Measurements from ENCODE around the gene CTRB1.

Gene CTRB1

DNA sequence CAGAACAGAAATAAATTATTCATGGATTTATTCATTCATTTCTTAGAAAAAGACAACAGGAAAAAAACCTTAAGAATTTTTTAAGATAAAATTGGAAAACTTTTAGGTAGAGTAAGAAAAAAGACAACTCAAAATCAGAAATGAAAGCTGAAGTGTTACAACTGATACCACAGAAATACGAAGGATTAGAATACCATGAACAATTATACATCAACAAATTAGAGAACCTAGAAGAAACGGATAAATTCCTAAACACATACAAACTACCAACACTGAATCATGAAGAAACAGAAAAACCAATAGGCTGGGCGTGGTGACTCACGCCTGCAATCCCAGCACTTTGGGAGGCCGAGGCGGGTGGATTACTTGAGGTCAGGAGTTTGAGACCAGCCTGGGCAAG lies 39.6 kb upstream of the CTRB1 start:
- H3K4me3 ChIP-seq = no peak overlapping the region
- no peaks in the 10 kb centered on the region for H3K27me3 ChIP-seq
- peaks cover 2 to 27% (median 24%) of the 10 kb centered on the region in 3 donors for H3K9me3 ChIP-seq
- no peak overlapping the region for H3K27ac ChIP-seq
- H3K4me1 ChIP-seq = no peaks in the 10 kb centered on the region
- H3K36me3 ChIP-seq = no peaks in the 10 kb centered on the region
- TF ChIP-seq, protein P1, sequence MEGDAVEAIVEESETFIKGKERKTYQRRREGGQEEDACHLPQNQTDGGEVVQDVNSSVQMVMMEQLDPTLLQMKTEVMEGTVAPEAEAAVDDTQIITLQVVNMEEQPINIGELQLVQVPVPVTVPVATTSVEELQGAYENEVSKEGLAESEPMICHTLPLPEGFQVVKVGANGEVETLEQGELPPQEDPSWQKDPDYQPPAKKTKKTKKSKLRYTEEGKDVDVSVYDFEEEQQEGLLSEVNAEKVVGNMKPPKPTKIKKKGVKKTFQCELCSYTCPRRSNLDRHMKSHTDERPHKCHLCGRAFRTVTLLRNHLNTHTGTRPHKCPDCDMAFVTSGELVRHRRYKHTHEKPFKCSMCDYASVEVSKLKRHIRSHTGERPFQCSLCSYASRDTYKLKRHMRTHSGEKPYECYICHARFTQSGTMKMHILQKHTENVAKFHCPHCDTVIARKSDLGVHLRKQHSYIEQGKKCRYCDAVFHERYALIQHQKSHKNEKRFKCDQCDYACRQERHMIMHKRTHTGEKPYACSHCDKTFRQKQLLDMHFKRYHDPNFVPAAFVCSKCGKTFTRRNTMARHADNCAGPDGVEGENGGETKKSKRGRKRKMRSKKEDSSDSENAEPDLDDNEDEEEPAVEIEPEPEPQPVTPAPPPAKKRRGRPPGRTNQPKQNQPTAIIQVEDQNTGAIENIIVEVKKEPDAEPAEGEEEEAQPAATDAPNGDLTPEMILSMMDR (IDR thresholded peaks at IDR 0.05) = no peak
- intact Hi-C loops (cut with DNase I; ENCODE audit: low total_unique reads) = no loop called here
- no peak for DNase-seq

DNA sequence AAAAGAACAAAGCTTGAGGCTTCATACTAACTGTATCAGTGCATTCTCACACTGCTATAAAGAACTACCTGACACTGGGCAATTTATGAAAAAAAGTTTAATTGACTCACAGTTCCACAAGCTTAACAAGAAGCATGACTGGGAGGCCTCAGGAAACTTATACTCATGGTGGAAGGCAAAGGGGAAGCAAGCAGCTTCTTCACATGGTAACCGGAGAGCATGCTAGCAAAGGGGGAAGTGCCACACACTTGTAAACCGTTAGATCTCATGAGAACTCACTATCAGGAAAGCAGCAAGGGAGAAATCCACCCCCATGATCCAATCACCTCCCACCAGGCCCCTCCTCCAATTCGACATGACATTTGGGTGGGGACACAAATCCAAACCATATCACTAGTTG lies 37.2 kb upstream of the CTRB1 start:
- H3K4me3 ChIP-seq = no peak overlapping the region
- intact Hi-C loops (cut with DNase I; ENCODE audit: low total_unique reads) = no loop called here
- H3K9me3 ChIP-seq = peaks cover under 1 to 10% (median 7%) of the 10 kb centered on the region in 3 donors
- no peak overlapping the region for H3K27ac ChIP-seq
- H3K36me3 ChIP-seq = no peaks in the 10 kb centered on the region
- no peaks in the 10 kb centered on the region for H3K27me3 ChIP-seq
- no peak for DNase-seq
- no peaks in the 10 kb centered on the region for H3K4me1 ChIP-seq
- TF ChIP-seq, protein P1 (IDR thresholded peaks at IDR 0.05) = no peak

- H3K36me3 ChIP-seq = no peaks in the 10 kb centered on the region
- DNase-seq = no peak
- no peak overlapping the region for H3K27ac ChIP-seq
- no peak overlapping the region for H3K4me3 ChIP-seq
- intact Hi-C loops (cut with DNase I; ENCODE audit: low total_unique reads) = no loop called here
- TF ChIP-seq, protein P1 (IDR thresholded peaks at IDR 0.05) = no peak
- H3K4me1 ChIP-seq = no peaks in the 10 kb centered on the region
- no peaks in the 10 kb centered on the region for H3K27me3 ChIP-seq
- no peaks in the 10 kb centered on the region for H3K9me3 ChIP-seq
Measured at GRCh38 chr16:75188832-75189477, 29.8 kb upstream of the CTRB1 start.

DNA sequence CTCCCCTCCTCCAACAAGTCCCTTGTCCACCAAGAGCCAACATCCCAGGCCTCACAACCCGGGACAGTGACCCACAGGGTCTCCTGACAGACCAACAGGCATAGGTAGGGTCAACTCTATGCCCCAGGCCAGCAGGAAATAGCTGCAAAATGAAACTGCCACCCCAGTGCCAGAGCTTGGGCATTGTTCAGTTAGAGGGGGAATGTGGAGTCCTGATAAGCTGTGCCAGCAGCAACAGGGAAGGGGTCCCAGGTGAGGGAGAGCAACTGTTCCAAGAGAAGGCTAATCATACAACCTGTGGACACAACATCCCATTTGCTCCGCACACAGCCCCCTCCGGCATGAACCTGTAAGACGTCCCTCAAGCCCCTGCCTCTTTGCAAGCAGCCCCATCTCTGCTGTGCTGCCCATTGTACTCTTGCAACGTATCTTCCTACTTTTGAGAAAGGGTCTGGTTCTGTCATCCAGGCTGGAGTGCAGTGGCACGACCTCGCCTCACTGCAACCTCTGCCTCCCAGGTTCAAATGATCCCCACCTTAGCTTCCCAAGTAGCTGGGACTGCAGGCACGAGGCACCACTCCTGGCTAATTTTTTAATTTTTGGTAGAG lies 29.0 kb upstream of the CTRB1 start:
- no peak overlapping the region for H3K27ac ChIP-seq
- H3K9me3 ChIP-seq = no peaks in the 10 kb centered on the region
- H3K36me3 ChIP-seq = no peaks in the 10 kb centered on the region
- no peak overlapping the region for H3K4me3 ChIP-seq
- TF ChIP-seq, protein P1 (IDR thresholded peaks at IDR 0.05) = no peak
- DNase-seq = no peak
- H3K4me1 ChIP-seq = no peaks in the 10 kb centered on the region
- intact Hi-C loops (cut with DNase I; ENCODE audit: low total_unique reads) = loop anchor here (10.0 kb wide), 1 partner anchor 565 kb away; no protein-coding TSS in a partner anchor
- H3K27me3 ChIP-seq = no peaks in the 10 kb centered on the region

- intact Hi-C loops (cut with DNase I; ENCODE audit: low total_unique reads) = loop anchor here (10.0 kb wide), 1 partner anchor 562 kb away; no protein-coding TSS in a partner anchor
- H3K36me3 ChIP-seq = no peaks in the 10 kb centered on the region
- no peaks in the 10 kb centered on the region for H3K9me3 ChIP-seq
- no peaks in the 10 kb centered on the region for H3K4me1 ChIP-seq
- TF ChIP-seq, protein P1 (IDR thresholded peaks at IDR 0.05) = no peak
- no peak overlapping the region for H3K27ac ChIP-seq
- H3K27me3 ChIP-seq = peaks cover 0 to 15% of the 10 kb centered on the region in 2 donors
- DNase-seq = no peak
- no peak overlapping the region for H3K4me3 ChIP-seq
Measured at GRCh38 chr16:75192606-75193264, 26.1 kb upstream of the CTRB1 start.

Measured in tibial artery (tissue), 4 donors.